Fibroblast of pulmonary artery (primary cell): ENCODE results near the gene KICS2.

ENCODE experiments used
- DNase-seq: peaks from one replicate; pipeline ENCODE4 v3.0.0-alpha.2; 2010; ENCODE audit warnings: low read depth
- H3K4me3 ChIP-seq: replicated peaks from 2 replicates; pipeline ENCODE4 v1.5.1; 2011; ENCODE audit warnings: low read depth, mild to moderate bottlenecking, control low read depth, low read length, moderate library complexity
- TF ChIP-seq, protein P1 (sequence below): IDR thresholded peaks from 2 replicates; pipeline ENCODE4 v1.5.1; 2011; ENCODE audit warnings: mild to moderate bottlenecking, control low read depth, low read length, inconsistent platforms; ENCODE audit errors: missing control alignments

Gene KICS2

DNA sequence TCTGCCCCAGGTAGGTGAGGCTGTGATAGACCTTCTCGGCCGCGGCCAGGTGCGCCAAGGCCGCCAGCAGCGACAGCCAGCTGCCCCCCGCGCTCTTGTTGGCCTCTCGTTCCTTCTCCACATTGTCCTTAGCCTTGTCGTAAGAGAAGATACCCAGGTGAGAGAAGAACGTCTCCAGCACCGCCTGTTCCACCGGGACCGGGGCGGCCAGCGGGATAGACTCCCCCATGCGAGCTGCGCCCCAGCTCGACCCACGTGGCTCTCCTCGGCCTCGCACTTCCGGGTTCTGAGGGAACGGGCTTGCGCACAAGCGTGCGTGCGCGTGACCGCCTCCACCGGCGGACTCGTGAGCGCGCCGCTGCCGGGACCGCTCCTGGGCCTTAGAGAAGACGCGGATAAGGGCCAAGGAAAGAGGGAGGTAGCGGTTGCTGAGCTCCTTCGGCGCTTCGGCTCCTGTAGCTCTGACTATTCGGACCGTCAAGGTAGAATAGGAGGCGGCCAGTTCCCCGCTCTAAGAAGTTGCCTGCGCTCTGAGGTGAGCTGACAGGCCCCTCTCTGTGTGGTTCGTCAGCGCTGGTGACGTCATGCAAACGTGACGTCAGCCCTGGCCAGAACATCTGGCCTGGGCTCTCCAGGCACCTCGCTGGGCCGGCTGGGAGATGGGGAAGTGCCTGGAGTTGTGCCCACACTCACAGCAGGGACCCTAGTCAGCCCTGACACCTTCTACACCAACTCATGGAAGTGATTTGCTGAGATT, at the start of gene KICS2:
KICS2 (minus strand) TSS at position 288 of the 757 bp plus-strand sequence; CDS start at position 229, 59 bp downstream.
- DNase-seq, result peak; percentile 95
- H3K4me3 ChIP-seq, result peak within 1 kb of the TSS; percentile 92
- TF ChIP-seq, protein P1, sequence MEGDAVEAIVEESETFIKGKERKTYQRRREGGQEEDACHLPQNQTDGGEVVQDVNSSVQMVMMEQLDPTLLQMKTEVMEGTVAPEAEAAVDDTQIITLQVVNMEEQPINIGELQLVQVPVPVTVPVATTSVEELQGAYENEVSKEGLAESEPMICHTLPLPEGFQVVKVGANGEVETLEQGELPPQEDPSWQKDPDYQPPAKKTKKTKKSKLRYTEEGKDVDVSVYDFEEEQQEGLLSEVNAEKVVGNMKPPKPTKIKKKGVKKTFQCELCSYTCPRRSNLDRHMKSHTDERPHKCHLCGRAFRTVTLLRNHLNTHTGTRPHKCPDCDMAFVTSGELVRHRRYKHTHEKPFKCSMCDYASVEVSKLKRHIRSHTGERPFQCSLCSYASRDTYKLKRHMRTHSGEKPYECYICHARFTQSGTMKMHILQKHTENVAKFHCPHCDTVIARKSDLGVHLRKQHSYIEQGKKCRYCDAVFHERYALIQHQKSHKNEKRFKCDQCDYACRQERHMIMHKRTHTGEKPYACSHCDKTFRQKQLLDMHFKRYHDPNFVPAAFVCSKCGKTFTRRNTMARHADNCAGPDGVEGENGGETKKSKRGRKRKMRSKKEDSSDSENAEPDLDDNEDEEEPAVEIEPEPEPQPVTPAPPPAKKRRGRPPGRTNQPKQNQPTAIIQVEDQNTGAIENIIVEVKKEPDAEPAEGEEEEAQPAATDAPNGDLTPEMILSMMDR, result no peak

DNA sequence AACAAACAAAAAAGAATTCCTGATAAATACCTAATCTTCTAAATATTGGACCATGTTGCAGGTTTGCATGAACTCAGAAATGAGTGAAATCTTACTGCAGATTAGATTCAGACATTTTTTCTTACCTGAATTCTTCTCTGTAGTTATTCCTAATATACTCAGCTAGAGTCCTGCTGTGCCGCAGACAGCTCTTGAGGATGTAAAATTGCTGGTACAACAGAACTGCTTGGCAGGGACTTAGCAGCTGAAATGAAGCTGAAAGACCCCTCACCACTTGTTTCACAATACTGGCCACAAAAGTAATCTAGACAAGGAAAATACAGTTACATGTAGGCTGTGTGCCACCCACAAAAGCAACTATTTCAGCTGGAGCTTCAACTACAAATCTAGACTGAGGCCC, 48.3 kb upstream of the KICS2 start:
- no peak overlapping the region for H3K4me3 ChIP-seq
- TF ChIP-seq, protein P1, result no peak
- DNase-seq, result no peak

DNA sequence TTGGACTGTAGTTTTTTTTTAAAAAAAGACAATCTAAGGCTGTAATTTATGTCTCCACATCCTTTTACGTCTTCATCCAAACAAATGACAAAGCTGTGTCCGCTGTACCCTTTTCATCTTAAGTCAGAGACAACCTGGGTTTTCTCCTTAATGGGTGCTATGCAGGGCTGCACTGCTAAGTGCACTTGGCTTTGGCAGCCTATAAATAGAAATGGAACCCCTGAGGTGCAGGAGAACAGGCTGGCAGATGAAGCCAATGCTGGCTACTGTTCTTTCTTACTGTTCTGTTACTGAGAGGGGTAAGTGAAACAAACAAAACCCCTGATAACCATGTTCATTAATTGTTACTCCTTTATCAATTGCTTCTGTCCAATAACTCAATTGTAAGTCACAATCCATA, 47.1 kb upstream of the KICS2 start:
- TF ChIP-seq, protein P1, result no peak
- DNase-seq, result no peak
- no peak overlapping the region for H3K4me3 ChIP-seq

DNA sequence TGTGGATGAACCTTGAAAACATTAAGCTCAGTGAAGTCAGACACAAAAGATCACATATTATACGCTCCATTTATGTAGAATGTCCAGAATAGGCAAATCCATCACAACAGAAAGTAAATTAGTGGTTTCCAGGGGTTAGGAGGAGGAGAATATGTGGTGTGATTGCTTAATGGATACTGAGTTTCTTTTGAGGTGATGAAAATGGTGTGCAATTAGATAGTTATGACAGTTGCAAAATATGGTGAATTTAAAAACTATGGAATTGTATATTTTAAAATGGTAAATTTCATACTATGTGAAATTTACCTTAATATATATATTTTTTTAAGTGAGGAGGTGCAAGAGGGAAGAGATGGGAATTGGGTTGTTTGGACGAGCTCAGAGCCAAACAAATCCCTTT, 46.3 kb upstream of the KICS2 start:
- H3K4me3 ChIP-seq, result no peak overlapping the region
- TF ChIP-seq, protein P1, result no peak
- DNase-seq, result no peak

DNA sequence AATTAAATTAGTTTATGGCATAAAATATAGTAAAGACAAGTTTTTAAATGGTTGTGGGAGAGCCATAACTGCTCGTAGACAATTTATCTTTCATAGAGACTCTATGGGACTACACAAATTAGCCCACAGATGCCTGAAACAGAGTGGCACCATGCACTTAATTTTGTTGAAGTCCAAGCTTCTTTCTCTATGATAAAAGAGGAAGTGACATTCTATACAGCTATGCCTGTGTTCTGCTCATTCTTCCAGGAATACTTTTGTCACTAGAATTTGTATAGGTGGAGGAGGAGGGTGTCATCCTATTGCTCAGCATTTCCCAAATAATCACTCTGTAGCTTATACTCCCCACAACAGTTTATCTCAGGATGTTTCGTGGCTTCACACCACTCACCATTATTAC, 43.7 kb upstream of the KICS2 start:
- TF ChIP-seq, protein P1, result no peak
- DNase-seq, result no peak
- H3K4me3 ChIP-seq, result no peak overlapping the region

DNA sequence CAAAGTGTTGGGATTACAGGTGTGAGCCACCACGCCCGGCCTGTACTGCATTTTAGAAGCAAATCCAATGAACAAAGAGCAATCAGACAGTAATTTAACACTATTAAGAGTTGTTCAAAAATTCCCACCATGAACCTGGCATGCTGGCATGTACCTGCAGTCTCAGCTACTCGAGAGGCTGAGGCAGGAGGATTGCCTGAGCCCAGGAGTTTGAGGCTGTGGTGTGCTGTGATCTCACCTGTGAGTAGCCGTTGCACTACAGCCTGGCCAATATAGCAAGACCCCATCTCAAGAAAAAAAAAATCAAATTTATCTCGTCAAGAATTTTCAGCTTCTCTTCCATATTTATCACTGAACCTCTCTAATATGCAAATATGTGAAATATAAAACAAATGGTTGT, 39.7 kb upstream of the KICS2 start:
- no peak overlapping the region for H3K4me3 ChIP-seq

More for the DNA sequence above, 39.7 kb upstream of the KICS2 start:
- TF ChIP-seq, protein P1, result no peak
- DNase-seq, result no peak
